Vagina (tissue), 2 donors: ENCODE measurements around the gene TOGARAM1.

Experiments used
- POLR2A ChIP-seq, 2 donors: fragments of 450-650 bp; IDR thresholded peaks; one replicate each; pipeline ENCODE4 v1.6.1; 2017; ENCODE audit warnings: antibody characterized with exemption in 2 of 2, mild to moderate bottlenecking in 2 of 2, moderate library complexity in 2 of 2
- POLR2AphosphoS5 ChIP-seq, 2 donors: sonication (generic); formaldehyde crosslinking; IDR thresholded peaks; one replicate each; pipeline ENCODE4 v1.9.0; 2017; ENCODE audit warnings: antibody characterized with exemption in 2 of 2, mild to moderate bottlenecking in 2 of 2, low read depth in 1 of 2; ENCODE audit not compliant: insufficient read depth in 1 of 2
- TF ChIP-seq, protein P1 (sequence below), 3 experiments: fragments of 450-650 bp in 2 of 3; fragments of 200-600 bp in 1 of 3; sonication (generic) in 1 of 3; IDR thresholded peaks; one replicate each; pipeline ENCODE4 v1.5.1; 2017 to 2019; ENCODE audit warnings: antibody characterized with exemption in 3 of 3, mild to moderate bottlenecking in 2 of 3, moderate library complexity in 2 of 3

DNA sequence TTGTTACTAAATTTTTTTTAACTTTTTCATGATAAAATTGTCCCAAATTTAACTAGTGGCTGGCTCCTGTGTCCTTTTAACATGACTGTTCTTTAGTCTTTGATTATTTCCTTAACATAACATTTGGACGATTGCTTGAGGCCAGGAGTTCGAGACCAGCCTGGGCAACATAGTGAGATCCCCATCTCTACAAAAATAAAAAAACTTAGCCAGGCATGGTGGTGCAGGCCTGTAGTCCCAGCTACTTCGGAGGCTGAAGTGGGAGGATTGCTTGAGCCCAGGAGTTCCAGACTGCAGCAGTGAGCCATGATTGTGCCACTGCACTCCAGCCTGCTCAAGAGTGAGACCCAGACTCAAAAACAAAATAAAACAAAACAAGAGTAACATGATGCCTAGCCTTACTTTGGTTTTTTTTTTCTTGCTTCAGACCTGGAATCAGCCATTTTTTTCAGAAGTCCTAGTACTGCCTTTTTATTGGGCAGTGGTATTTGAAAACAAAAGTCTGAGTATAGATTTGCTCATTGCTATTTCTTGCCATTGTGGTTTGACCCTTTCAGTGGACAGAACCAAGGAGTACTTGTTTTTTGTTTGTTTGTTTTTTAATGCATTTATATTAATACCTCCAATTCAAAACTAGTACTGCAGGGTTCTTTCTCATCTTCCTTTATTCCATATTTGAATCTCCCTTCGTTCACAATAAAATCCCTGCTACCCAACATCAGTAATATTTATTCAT is 4.8 kb downstream of the TOGARAM1 start:
- TF ChIP-seq, protein P1, sequence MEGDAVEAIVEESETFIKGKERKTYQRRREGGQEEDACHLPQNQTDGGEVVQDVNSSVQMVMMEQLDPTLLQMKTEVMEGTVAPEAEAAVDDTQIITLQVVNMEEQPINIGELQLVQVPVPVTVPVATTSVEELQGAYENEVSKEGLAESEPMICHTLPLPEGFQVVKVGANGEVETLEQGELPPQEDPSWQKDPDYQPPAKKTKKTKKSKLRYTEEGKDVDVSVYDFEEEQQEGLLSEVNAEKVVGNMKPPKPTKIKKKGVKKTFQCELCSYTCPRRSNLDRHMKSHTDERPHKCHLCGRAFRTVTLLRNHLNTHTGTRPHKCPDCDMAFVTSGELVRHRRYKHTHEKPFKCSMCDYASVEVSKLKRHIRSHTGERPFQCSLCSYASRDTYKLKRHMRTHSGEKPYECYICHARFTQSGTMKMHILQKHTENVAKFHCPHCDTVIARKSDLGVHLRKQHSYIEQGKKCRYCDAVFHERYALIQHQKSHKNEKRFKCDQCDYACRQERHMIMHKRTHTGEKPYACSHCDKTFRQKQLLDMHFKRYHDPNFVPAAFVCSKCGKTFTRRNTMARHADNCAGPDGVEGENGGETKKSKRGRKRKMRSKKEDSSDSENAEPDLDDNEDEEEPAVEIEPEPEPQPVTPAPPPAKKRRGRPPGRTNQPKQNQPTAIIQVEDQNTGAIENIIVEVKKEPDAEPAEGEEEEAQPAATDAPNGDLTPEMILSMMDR (IDR thresholded peaks at IDR 0.05): no peak
- TF ChIP-seq POLR2AphosphoS5 (IDR thresholded peaks at IDR 0.05; ENCODE audit: insufficient read depth in 1 of 2, low read depth in 1 of 2) (no peak), POLR2A (IDR thresholded peaks at IDR 0.05) (no peak)
